Upper lobe of left lung (tissue), 4 donors: Measurements from ENCODE around the gene CSNK1G3.

Experiments used
- CTCF ChIP-seq, 6 experiments: fragments of 450-650 bp in 4 of 6; fragments of 200-600 bp in 2 of 6; sonication (generic) in 2 of 6; IDR thresholded peaks; one replicate each; pipeline ENCODE4 v1.5.1; 2016 to 2019; ENCODE audit warnings: antibody characterized with exemption in 6 of 6
- POLR2A ChIP-seq, 4 donors: fragments of 450-650 bp; IDR thresholded peaks; one replicate each; pipeline ENCODE4 v1.5.1; 2016 to 2017; ENCODE audit warnings: antibody characterized with exemption in 4 of 4, mild to moderate bottlenecking in 2 of 4
- POLR2AphosphoS5 ChIP-seq, 2 donors: sonication (generic); formaldehyde crosslinking; IDR thresholded peaks; one replicate each; pipeline ENCODE4 v1.5.1; 2017; ENCODE audit warnings: antibody characterized with exemption in 2 of 2

GRCh38 chr5:123579410-123579809 is 67.4 kb downstream of the CSNK1G3 start:
- no peak for TF ChIP-seq CTCF (IDR thresholded peaks at IDR 0.05)
- no peak for TF ChIP-seq POLR2AphosphoS5 (IDR thresholded peaks at IDR 0.05)
- TF ChIP-seq POLR2A (IDR thresholded peaks at IDR 0.05) = no peak
